Left lobe of liver (tissue), 2 donors: Measurements from ENCODE around the gene FGR. TPM values are rescaled to one million over a fixed set of nuclear protein-coding genes. Genes with fewer than 3 reads are reported as not detected.

Experiments
- ATAC-seq: fragments of 200-7000 bp; cut with Tn5 transposase; one replicate; pipeline ENCODE4 v1.9.1; 2020; ENCODE audit warnings: mild to moderate bottlenecking, moderate library complexity
- DNase-seq: peaks from one replicate; pipeline ENCODE4 v3.0.0-alpha.2; 2020; ENCODE audit warnings: low spot score
- total RNA-seq: library from RNA; stranded (reverse); gene quantifications from one replicate; pipeline ENCODE4 v1.2.1, GENCODE V29; 2021
- donor health status: DM: no; HTN: no; CAD: no; lungs with moderate emphysema.
- donor health status: DM: no; HTN: yes; CAD: no.

FGR gene
- total RNA-seq, 1 donor from 2014 or later, result 3.0 TPM

DNA sequence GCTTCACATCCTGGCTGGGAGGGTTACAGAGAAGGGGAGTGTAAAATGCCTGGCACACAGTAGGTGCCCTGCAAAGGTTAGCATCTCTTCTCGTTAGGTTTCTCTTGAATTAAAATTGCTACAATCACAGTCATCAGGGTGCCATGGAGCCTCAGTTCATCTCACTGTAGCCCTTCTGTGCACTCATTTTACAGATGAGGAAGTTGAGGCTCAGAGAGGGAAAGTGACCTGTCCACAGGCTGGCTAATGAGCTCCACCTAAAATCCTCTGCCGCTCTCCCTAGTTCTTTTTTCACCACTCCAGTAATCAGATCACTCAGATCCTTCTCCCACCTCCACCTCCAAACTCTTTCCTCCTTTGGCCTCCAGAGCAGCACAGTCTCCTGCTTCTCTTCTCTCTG, 17.6 kb downstream of the FGR start:
- DNase-seq, result no peak
- no peak for ATAC-seq

GRCh38 chr1:27616441-27616840, 18.5 kb downstream of the FGR start:
- DNase-seq (no peak), ATAC-seq (no peak)

- DNase-seq, result no peak
- ATAC-seq, result no peak
Measured at GRCh38 chr1:27615346-27616192, 19.4 kb downstream of the FGR start.

DNA sequence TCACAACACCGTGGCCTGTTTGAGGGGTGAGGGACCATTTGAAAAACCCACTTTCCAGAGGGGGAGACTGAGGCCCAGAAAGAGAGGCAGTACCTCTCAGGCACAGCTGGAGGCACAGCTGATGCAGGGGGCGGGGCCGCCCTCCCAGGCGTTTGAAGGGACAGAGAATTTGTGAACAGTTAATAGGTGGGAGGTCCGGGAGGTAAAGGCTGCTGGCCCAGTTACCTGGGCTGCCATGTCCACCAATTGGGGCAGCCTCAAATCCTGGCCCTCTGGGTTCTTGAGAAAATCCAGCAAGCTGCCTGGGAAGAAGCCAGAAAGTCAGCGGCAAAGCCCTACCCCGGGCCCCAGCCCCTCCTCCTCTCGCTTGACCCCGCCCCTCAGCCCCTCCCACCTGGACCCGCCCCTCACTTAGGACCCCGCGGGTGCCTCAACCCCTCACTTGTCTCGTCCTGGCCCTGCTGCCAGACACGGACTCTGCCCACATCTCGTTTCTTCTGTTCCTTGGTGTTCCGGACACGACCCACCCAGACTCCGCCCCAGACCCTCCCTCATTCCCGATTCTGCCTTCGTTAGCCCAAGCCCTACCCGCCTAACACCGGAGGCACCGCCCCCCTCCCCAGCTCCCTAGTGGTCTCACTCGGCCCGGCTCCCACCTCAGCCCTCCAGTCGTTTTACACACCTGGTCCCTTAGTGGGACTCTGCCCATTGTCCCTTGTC, 20.2 kb downstream of the FGR start:
- DNase-seq, result no peak

GRCh38 chr1:27614043-27614624, 20.9 kb downstream of the FGR start:
- DNase-seq (no peak), ATAC-seq (no peak)

More for the DNA sequence above, 20.2 kb downstream of the FGR start:
- ATAC-seq, result no peak

DNA sequence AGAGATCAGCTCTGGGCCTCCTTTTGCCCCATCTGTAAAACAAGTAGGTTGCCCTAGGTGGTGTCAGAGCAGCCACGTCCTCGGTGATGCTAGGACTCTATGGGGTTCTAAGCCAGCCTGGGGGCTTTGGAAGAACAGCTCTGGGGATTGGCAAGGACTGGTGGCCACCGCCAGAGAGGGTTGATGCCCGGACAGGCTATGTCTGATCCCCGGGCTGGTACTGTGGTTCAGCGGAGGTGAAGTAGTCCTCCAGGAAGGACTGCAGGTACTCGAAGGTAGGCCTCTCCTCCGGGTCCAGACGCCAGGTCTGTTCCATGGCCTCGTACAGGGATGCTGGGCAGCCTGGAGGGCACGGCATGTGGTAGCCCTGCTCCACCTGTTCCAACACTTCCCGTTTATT, 22.3 kb downstream of the FGR start:
- ATAC-seq (no peak), DNase-seq (no peak)

DNA sequence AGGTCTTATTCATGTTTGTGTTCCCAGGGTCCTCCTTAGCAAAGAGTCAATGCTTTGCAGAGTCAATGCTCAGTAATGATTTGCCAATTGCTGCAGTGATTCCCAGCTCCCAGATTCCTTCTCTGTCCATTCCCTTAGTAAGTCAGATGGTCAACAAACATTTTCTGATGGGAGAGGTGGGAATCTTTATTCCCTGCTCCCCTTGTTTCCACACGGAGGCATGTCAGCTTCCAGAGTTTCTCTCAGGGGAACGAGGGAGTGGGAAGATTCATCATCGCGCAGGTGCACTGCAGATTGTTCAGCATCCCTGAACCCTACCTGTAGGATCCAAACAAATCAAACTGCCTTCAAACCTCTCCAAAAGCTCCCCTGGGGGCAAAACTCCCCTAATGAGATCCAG, 23.5 kb downstream of the FGR start:
- ATAC-seq, result no peak
- no peak for DNase-seq

GRCh38 chr1:27609618-27610240, 25.3 kb downstream of the FGR start:
- DNase-seq (no peak), ATAC-seq (no peak)

DNA sequence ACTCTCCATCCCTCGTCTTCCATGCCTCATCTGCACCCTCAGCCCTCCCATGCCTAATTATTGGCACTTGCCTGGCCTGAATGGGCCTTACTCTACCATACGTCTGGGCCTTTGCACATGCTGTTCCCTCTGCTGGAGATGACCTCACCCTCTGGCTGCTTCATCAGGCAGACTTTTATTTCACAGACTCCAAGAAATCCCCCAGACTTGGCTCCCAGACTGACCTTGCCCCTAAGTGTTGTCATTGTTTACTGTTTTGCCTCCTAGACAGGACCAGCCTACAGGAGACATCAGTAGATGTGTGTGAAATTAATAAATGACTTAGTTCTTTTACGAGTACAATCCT, 25.8 kb downstream of the FGR start:
- DNase-seq, result no peak
- ATAC-seq, result no peak

DNA sequence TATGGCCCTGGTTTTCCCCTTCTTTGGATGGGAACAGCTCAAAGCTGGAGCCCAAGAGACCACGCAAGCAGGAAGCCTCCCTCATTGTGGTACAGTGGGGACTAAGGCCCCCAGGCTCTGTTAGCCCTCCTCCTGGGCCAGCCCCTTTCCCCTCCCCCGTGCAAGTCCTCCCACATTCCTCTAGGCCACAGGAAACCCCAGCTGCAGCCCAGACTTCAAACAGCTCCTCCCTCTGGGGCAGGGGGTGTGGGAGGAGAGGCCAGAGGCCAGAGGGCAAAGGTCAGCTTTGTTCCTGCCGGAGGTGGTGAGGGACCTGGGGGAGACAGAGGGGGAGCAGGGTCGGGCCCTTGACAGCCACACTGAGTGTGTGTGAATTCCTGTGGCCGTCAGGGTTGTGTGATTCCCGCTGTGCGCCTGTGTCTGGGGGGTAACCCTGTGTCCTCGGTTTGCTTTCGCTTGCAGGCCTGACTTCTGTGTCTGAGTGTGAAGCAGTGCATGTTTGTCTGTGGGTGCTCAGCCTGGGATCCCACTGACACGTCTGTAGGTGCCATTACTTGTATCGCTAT, 27.7 kb downstream of the FGR start:
- ATAC-seq (no peak), DNase-seq (no peak)

GRCh38 chr1:27606708-27607238, 28.2 kb downstream of the FGR start:
- ATAC-seq (no peak), DNase-seq (no peak)

GRCh38 chr1:27605796-27606707, 28.9 kb downstream of the FGR start:
- ATAC-seq (no peak), DNase-seq (peak; percentile 62)

DNA sequence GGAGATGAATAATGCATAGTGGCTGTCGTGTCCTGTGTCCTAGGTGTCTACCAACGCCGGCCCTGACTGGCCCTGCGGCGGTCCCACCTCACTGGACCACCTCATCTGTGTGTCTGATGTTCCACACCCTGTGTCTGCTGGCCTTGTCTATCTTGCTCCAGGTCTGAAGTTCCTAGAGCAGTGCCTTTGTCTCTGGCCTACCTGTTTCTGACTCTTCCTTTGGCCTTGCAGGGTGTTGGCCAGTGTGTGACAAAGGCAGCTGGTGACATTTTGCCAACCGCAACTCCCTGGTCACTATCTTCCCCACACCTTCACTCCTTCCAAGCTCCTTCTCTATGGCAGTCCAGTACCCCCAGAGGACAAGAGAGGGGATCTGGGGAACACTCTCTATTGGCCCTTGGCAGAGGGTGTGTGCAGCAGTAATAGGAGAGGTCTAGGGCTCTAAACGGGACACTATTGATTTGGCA, 29.7 kb downstream of the FGR start:
- DNase-seq, result no peak
- no peak for ATAC-seq

DNA sequence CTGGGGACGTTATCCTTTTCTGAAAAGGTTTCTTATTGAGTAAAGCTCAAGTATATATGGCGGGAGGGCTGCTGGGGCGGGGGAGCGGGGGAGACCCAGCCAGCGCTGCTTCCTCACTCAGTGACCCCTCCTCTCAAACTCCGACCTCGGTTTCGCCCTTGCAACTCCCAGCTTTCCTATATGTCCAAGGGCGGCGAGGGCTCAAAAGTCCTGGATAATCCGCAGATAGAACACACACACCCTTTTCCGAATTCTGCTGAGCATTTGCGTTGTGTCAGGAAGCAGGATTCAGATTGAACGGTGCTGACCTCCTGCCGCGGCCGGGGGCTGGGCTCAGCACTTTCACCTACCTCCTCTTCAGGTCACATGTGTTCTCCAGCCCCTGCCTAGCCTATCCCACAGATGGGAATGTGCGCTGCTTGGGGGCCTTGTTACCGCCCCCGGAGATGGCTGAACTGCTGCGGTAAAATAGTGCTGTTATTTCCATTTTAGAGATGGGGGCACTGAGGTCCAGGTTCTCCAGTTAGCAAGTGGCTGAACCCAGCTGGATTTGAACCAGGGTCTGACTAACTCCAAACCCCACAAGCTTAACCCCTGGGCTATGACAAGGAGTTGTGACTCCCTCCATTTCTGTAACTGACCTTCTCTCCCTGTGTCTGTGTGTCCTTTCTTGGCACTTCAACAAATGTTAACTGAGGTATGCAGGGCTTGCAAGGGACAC, 30.2 kb downstream of the FGR start:
- ATAC-seq (no peak), DNase-seq (no peak)

- peak; percentile 75 for ATAC-seq
- DNase-seq, result peak; percentile 91
Measured at GRCh38 chr1:27603681-27604578, 31.1 kb downstream of the FGR start, which contains the start of gene AHDC1. Gene AHDC1, minus strand, starts transcription at chr1:27604144. Its CDS starts 52,029 bp downstream, at chr1:27552115.

GRCh38 chr1:27603309-27603680, 31.7 kb downstream of the FGR start:
- DNase-seq, result no peak
- ATAC-seq, result peak; percentile 1

- DNase-seq, result peak; percentile 68
- ATAC-seq, result peak; percentile 58
Measured at GRCh38 chr1:27602462-27603308, 32.3 kb downstream of the FGR start.
